SK-N-SH (cell line): Measurements from ENCODE around the gene ABCA4. TPM values are rescaled to one million over a fixed set of nuclear protein-coding genes. Genes with fewer than 3 reads are reported as not detected.

Experiments
- CTCF ChIA-PET: fragments of 300-600, 350-600 bp; formaldehyde crosslinking; extraction: SDS; loops from one replicate; lab custom pipeline; 2021; lab: Yijun Ruan, JAX
- POLR2A ChIA-PET: fragments of 350-600 bp; sonication (Branson Sonifier 250); formaldehyde crosslinking; extraction: SDS; loops from one replicate; lab custom pipeline; 2020; ENCODE audit warnings: antibody characterized with exemption, inconsistent platforms; lab: Yijun Ruan, JAX
- DNase-seq: peaks from one replicate; pipeline ENCODE4 v3.0.0; 2012
- H2AFZ ChIP-seq: fragments of 200-600 bp; sonication (generic); 2 replicates; pipeline ENCODE4 v1.8.1; 2016; ENCODE audit warnings: antibody characterized with exemption, mild to moderate bottlenecking, low read depth
- H3F3A ChIP-seq: fragments of 200-600 bp; sonication (generic); replicated peaks from 2 replicates; pipeline ENCODE3; 2016; ENCODE audit warnings: antibody characterized with exemption, mild to moderate bottlenecking; ENCODE audit not compliant: insufficient read depth
- H3K27ac ChIP-seq, 2 experiments: fragments of 200-500 bp in 1 of 2; fragments of 200-600 bp in 1 of 2; sonication (Bioruptor generic) in 1 of 2; sonication (generic), shearing (Covaris generic) in 1 of 2; 2 replicates each; pipeline versions ENCODE4 v1.5.1 to v1.6.1; 2014 to 2016; ENCODE audit warnings: low read depth in 2 of 2, inconsistent platforms in 1 of 2, low read length in 1 of 2, mild to moderate bottlenecking in 1 of 2, mixed read lengths in 1 of 2
- H3K27me3 ChIP-seq: fragments of 200-600 bp; sonication (generic), shearing (Covaris generic); 2 replicates; pipeline ENCODE4 v1.6.1; 2016; ENCODE audit warnings: mixed run types; ENCODE audit not compliant: insufficient read depth
- H3K36me3 ChIP-seq, 2 experiments: fragments of 200-500 bp in 1 of 2; fragments of 200-600 bp in 1 of 2; sonication (Bioruptor generic) in 1 of 2; sonication (generic) in 1 of 2; replicated peaks in 1 of 2; 2 replicates each; pipeline versions ENCODE3 to v1.5.1; 2014 to 2016; ENCODE audit warnings: low read length in 1 of 2, mild to moderate bottlenecking in 1 of 2; ENCODE audit not compliant: insufficient read depth in 2 of 2, control insufficient read depth in 1 of 2
- H3K4me1 ChIP-seq, 2 experiments: fragments of 200-500 bp in 1 of 2; fragments of 200-600 bp in 1 of 2; sonication (Bioruptor generic) in 1 of 2; sonication (generic), shearing (Covaris generic) in 1 of 2; 2 replicates each; pipeline versions ENCODE4 v1.5.1 to v1.6.1; 2014 to 2016; ENCODE audit warnings: low read depth in 1 of 2, low read length in 1 of 2, mixed run types in 1 of 2; ENCODE audit not compliant: insufficient read depth in 2 of 2, control insufficient read depth in 1 of 2
- H3K4me2 ChIP-seq: fragments of 200-600 bp; sonication (generic), shearing (Covaris generic); 2 replicates; pipeline ENCODE4 v1.6.1; 2017; ENCODE audit warnings: mixed run types
- H3K4me3 ChIP-seq, 2 experiments: fragments of 200-500 bp in 1 of 2; fragments of 200-600 bp in 1 of 2; sonication (Bioruptor generic) in 1 of 2; sonication (generic), shearing (Covaris generic) in 1 of 2; 2 replicates each; pipeline versions ENCODE4 v1.5.1 to v1.8.1; 2014 to 2016; ENCODE audit warnings: low read depth in 2 of 2, inconsistent platforms in 1 of 2, low read length in 1 of 2, mild to moderate bottlenecking in 1 of 2, mixed read lengths in 1 of 2, moderate library complexity in 1 of 2
- H3K79me2 ChIP-seq: fragments of 200-600 bp; sonication (generic); 2 replicates; pipeline ENCODE4 v1.8.1; 2017; ENCODE audit warnings: mild to moderate bottlenecking; ENCODE audit not compliant: insufficient read depth
- H3K9ac ChIP-seq: fragments of 200-600 bp; sonication (generic); 2 replicates; pipeline ENCODE4 v1.6.1; 2017; ENCODE audit warnings: mixed run types
- H3K9me2 ChIP-seq: fragments of 200-600 bp; sonication (generic); 2 replicates; pipeline ENCODE4 v1.6.1; 2017; ENCODE audit warnings: mixed run types
- H3K9me3 ChIP-seq: fragments of 200-600 bp; sonication (generic); 2 replicates; pipeline ENCODE4 v1.6.1; 2017; ENCODE audit warnings: mixed run types, mild to moderate bottlenecking, moderate library complexity
- H4K20me1 ChIP-seq: fragments of 200-600 bp; sonication (generic); 2 replicates; pipeline ENCODE4 v1.6.1; 2017; ENCODE audit warnings: mild to moderate bottlenecking, mixed run types; ENCODE audit not compliant: insufficient read depth
- ELF1 ChIP-seq: IDR thresholded peaks from 2 replicates; pipeline ENCODE4 v1.4.0; 2012
- FOSL2 ChIP-seq: IDR thresholded peaks from 2 replicates; pipeline ENCODE4 v1.4.0; 2012; ENCODE audit warnings: low read depth, mild to moderate bottlenecking, moderate library complexity, borderline replicate concordance
- GABPA ChIP-seq: IDR thresholded peaks from 2 replicates; pipeline ENCODE4 v1.4.0; 2012; ENCODE audit warnings: low read depth, mild to moderate bottlenecking
- IRF3 ChIP-seq: fragments of 150-350 bp; IDR thresholded peaks from 2 replicates; pipeline ENCODE4 v1.6.1; 2016; ENCODE audit warnings: mild to moderate bottlenecking, low read depth, low read length
- NRF1 ChIP-seq: IDR thresholded peaks from 2 replicates; pipeline ENCODE4 v1.6.1; 2012; ENCODE audit warnings: low read depth, mild to moderate bottlenecking, low read length
- PBX3 ChIP-seq: IDR thresholded peaks from 2 replicates; pipeline ENCODE4; 2012
- POLR2AphosphoS5 ChIP-seq: IDR thresholded peaks from 2 replicates; pipeline ENCODE4 v1.6.1; 2012; ENCODE audit warnings: low read depth, low read length
- RCOR1 ChIP-seq: fragments of 150-350 bp; IDR thresholded peaks from 2 replicates; pipeline ENCODE4 v1.6.1; 2017; ENCODE audit warnings: antibody characterized with exemption, low read length
- RFX5 ChIP-seq: IDR thresholded peaks from 2 replicates; pipeline ENCODE4 v1.6.1; 2012; ENCODE audit warnings: mild to moderate bottlenecking, improper control_type of control experiment, low read length
- TAF1 ChIP-seq: IDR thresholded peaks from 2 replicates; pipeline ENCODE4 v1.6.1; 2012; ENCODE audit warnings: low read depth, mild to moderate bottlenecking, low read length, moderate library complexity, borderline replicate concordance
- WGBS: methylation state at CpG from one replicate; pipeline ENCODE4 v1.1.6; 2017; ENCODE audit warnings: low lambda C conversion rate; 5-methylcytosine and 5-hydroxymethylcytosine counted together
- polyA plus RNA-seq, 3 experiments: library from polyadenylated mRNA; depleted of rRNA; stranded (reverse); fragments of >200 nt; gene quantifications; 2 replicates each; pipeline ENCODE4 v1.2.3, GENCODE V29; 2012

ABCA4 gene
- polyA plus RNA-seq, 1 of the 3 experiments (the other 2 are of a cell fraction), result 0.03 TPM

DNA sequence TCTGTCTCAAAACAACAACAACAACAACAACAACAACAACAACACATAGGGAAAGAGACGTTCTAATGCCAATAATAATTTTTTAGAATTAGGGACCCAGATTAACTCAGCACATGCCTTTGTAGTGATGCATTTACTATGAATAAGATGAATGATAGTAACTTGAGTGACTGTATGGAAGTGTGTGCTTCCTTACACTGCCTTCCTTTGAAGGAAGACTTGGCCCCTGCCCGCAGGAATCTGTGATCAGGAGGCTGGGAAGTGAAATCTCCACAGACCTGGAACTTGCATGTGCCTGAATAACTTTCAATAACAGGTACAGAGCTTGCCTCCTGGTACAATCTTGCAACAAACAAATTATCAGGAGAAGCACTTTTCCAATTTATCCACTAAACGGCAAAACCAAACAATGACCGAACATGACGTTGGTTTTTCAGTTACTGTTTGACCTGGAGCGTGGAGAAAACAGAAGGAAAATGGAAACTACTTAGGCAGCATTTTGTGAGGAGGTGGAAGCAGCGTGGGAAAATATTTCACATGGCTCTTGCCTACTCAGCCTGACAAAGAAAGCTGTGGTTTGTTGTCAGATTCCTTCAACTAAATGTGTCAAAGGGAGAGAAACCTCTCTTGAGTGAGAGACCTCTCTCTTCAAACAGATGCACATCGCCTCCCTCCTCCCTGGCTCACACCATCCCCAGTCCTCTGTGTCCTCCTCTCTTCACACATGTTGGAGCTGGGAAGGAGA, 10.1 kb upstream of the ABCA4 start:
- Histone ChIP-seq H3K9me3 (no peaks in the 10 kb centered on the region), H3K4me2 (no peak overlapping the region), H2AFZ (no peak overlapping the region), H3K9ac (no peak overlapping the region), H3K36me3 (no peaks in the 10 kb centered on the region), H3K79me2 (no peaks in the 10 kb centered on the region), H4K20me1 (no peaks in the 10 kb centered on the region), H3K4me1 (no peaks in the 10 kb centered on the region; a peak in 1 of 4 replicates), H3F3A (no peaks in the 10 kb centered on the region), H3K9me2 (no peaks in the 10 kb centered on the region), H3K27ac (no peak overlapping the region), H3K27me3 (no peaks in the 10 kb centered on the region), H3K4me3 (no peak overlapping the region)
- DNase-seq, result no peak
- 82% methylated on average over 8 of the region's 8 CpGs for WGBS
- CTCF ChIA-PET, result interaction anchor here (0.6 to 1.0 kb wide), 2 partner anchors 68 to 91 kb away, joined by 3 to 5 read pairs; no protein-coding TSS in a partner anchor
- no peak for TF ChIP-seq ELF1
- TF ChIP-seq FOSL2, result no peak
- POLR2A ChIA-PET, result no interaction called here

- Histone ChIP-seq H3K4me1 (no peaks in the 10 kb centered on the region; a peak in 1 of 4 replicates), H3K9me2 (no peaks in the 10 kb centered on the region), H3K4me3 (no peak overlapping the region), H4K20me1 (no peaks in the 10 kb centered on the region), H2AFZ (no peak overlapping the region), H3F3A (no peaks in the 10 kb centered on the region), H3K9me3 (no peaks in the 10 kb centered on the region), H3K9ac (no peak overlapping the region), H3K27ac (no peak overlapping the region), H3K27me3 (no peaks in the 10 kb centered on the region), H3K79me2 (no peaks in the 10 kb centered on the region), H3K36me3 (no peaks in the 10 kb centered on the region), H3K4me2 (no peak overlapping the region)
- TF ChIP-seq RFX5 (no peak), IRF3 (no peak), TAF1 (no peak), NRF1 (no peak), POLR2AphosphoS5 (no peak), GABPA (no peak), PBX3 (no peak), RCOR1 (no peak)
- ChIA-PET POLR2A (no interaction called here), CTCF (interaction anchor here (1.3 to 1.6 kb wide), 2 partner anchors 87 to 209 kb away, joined by 5 to 8 read pairs; no protein-coding TSS in a partner anchor)
- no peak for DNase-seq
- 76% methylated on average over 3 of the region's 3 CpGs for WGBS
Measured at GRCh38 chr1:94126651-94127050, 5.7 kb upstream of the ABCA4 start.
